AG10803 (cell line): ENCODE data around the gene TTLL10.

ENCODE experiments used
- DNase-seq: peaks from one replicate; pipeline ENCODE4 v3.0.0; 2010; ENCODE audit warnings: low read depth
- H3K4me3 ChIP-seq: 2 replicates; pipeline ENCODE4 v1.5.1; 2011; ENCODE audit warnings: mild to moderate bottlenecking, low read length, control low read depth
- TF ChIP-seq, protein P1 (sequence below): conservative IDR thresholded peaks from 2 replicates; pipeline ENCODE4 v1.5.1; 2011; ENCODE audit warnings: mild to moderate bottlenecking, low read length, control low read depth, inconsistent platforms

The TTLL10 gene

DNA sequence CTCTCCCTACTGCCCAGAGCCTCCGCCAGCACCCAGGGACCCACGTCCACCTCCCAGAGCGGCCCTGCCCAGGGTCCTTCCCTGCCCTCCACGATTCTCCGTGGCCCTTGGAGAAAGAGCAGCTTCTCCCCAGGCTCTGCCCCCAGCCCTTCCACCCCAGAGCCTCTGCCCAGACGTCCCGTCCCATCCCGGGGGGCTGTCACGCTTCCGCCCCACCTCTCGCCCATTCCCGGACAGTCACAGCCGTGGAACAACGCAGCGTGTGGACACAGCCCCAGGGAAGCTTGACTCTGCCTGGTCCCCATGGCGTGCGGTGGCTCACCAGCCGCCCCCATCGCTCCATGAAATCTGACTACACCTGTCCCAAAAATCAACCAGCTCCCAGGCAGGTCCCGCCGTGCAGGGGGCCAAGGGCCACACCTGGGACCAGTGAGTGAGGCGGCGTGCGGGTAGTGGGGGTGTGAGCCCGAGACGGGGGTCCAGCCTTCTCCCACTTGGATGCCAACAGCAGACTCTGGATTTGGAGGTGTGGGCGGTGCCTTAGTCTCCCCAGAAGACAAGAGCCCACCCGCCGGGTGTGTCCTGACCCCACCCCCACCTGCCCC, 12.5 kb upstream of the TTLL10 start:
- TF ChIP-seq, protein P1, sequence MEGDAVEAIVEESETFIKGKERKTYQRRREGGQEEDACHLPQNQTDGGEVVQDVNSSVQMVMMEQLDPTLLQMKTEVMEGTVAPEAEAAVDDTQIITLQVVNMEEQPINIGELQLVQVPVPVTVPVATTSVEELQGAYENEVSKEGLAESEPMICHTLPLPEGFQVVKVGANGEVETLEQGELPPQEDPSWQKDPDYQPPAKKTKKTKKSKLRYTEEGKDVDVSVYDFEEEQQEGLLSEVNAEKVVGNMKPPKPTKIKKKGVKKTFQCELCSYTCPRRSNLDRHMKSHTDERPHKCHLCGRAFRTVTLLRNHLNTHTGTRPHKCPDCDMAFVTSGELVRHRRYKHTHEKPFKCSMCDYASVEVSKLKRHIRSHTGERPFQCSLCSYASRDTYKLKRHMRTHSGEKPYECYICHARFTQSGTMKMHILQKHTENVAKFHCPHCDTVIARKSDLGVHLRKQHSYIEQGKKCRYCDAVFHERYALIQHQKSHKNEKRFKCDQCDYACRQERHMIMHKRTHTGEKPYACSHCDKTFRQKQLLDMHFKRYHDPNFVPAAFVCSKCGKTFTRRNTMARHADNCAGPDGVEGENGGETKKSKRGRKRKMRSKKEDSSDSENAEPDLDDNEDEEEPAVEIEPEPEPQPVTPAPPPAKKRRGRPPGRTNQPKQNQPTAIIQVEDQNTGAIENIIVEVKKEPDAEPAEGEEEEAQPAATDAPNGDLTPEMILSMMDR = no peak

DNA sequence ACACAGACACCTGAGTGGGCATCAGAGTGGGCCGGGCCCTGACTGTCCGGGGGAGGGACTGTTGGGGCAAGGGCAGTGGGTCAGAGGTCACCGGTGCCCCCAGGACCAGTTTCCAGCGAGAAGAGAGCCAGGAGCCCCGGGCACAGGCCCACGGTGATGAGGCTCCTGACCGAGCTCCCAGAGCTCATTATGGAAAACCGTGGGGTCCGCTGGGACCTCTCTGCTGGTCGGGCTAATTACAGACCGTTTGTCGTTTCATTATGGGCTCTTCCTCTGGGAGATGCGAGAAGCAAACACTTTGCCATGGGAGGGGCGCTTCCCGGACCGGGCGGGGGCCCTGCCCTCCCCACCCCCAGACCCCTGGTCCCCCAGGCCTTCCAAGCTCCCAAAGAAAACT, 12.0 kb upstream of the TTLL10 start:
- TF ChIP-seq, protein P1 = no peak
- no peak for DNase-seq
- no peak overlapping the region for H3K4me3 ChIP-seq

More for the DNA sequence above, 12.5 kb upstream of the TTLL10 start:
- no peak for DNase-seq
- H3K4me3 ChIP-seq = no peak overlapping the region

DNA sequence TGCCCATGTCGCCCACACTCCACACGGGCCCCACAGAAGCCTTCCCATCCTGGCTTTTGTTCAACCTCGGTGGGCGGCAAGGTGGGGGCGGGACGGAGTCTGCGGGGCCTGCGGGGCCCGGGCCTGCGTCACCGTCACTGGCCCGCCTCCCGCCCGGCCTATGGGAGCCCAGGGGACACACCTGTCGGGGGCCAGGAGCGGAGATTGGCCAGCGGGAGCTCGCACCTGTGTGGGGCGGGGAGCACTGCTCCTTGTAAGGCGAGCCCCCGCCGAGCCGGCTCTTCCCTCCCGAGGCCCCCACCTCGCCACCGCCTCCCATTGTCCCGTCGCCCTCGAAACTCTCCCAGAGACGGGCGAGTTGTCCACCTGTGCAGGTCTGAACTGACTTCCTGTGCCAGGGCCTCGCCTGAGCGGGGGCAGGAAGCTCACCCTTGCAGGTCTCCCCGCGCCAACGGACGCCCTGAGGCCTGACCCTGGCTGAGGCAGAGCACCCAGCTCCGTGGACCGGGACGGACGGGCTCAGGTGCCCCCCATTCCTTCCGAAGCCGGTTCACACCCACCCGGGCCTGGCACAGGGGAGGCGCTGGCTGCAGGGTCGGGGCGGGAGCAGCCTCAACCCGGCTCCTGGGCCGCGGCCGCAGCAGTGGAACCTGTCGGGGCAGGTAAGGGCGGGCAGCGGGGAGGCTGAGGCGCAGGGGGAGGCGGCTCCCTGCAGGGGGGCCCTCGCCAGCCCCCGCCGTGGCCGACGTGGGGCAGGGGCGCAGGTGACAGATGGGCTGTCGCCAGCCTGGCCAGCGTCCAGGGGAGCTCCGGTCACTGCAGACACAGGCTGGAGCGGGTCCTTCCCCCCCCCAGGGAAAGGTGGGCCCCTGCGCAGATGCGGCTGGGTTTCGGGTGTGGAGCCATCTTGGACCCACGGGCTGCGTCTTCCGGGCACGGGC, 10.8 kb upstream of the TTLL10 start:
- no peak overlapping the region for H3K4me3 ChIP-seq
- TF ChIP-seq, protein P1 = no peak

DNA sequence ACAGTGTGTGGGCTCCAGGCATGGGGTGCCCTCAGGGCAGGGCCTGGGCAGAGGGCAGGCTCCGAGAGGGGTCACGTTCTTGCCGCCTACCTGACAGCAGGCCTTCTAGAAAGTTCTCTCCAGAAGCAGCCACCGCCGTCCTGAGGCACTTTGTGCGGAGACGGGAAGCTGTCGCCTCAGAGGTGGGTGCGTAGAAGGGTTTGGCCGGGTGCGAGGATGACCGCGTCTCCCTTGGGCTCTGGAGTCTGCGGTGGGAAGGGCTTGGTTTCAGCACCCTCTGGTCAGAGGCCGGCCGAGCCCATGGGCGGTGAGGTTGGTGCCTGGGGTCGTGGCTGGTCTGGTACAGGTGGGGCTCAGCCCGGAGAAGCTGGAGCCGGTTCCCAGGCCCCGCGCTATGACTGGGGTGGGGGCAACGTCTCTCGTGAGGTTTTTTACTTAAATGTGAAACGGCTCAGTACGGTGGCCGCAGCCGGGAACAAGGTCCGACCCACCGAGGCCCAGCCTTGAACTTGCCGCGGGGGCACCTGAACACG, 10.1 kb upstream of the TTLL10 start:
- TF ChIP-seq, protein P1 = no peak
- DNase-seq = no peak
- H3K4me3 ChIP-seq = no peak overlapping the region

More for the DNA sequence above, 10.8 kb upstream of the TTLL10 start:
- no peak for DNase-seq

DNA sequence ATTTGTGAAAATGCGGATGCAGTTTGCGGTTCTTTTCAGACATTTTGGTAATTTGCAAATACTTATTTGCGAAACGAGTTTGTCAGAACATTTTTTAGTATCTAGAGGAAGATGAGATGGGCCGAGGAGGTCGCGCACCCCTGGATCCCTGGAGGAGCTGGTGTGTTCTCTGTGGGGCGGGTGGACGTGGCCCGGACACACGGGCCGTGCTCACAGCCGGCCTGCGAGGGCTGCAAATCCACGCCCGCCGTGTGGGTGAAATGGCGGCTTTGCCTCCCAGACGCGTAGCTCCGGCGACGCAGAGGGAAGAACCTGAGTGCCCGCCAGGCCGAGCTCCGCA, 9.3 kb upstream of the TTLL10 start:
- TF ChIP-seq, protein P1 = no peak
- no peak for DNase-seq
- H3K4me3 ChIP-seq = no peak overlapping the region

DNA sequence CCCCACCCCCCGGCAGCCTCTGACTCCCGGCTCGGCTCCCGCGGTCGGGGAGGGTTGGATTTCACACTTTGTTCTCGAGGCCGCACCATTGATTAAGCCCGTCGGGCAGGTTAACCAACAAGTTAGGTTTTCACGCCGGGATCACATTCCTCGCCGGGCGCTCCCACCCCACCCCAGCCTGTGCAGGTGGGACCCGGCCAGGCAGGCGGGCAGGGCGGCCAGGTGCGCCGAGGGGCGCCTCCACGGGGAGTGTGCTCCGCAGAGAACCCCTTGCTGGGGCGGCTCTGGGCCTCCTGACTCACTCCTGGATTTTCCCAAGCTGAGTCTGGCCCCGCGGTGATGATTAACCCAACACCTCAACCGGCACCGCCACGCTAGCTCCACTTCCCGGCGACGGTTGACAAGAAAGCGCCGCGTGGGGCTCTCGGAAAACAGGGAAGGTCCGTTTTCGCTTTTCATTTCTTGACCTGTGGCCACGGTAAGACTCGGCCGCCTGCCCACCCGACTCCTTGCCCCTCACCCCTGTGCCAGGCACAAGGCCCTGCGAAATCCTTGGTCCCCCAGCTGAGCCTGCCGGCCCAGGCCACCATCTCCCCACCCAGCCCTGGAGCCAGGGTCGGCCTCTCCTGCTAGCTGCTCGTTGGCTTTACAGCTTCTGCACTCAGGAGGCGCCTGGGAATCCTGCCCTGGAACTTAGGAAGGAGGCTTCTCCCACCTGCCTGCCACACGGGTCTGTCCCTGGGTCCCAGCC, 8.8 kb upstream of the TTLL10 start:
- no peak overlapping the region for H3K4me3 ChIP-seq
- DNase-seq = no peak
- TF ChIP-seq, protein P1 = no peak
